Mammary epithelial cell (primary cell): ENCODE data around the gene FAM221A.
"Not testable (repeated sequence)": the region's sequence is repeated elsewhere in the genome, so short reads cannot be mapped to it uniquely, and the experiment has no call there.

ENCODE experiments used
- EZH2 ChIP-seq: IDR thresholded peaks from 2 replicates; pipeline ENCODE4 v1.6.1; 2012; ENCODE audit warnings: low read length, inconsistent platforms, borderline replicate concordance
- TF ChIP-seq, protein P1 (sequence below), 2 donors: IDR thresholded peaks in 1 of 2; conservative IDR thresholded peaks in 1 of 2; 2 replicates each; pipeline ENCODE4 v1.5.1; 2011 to 2012; ENCODE audit warnings: inconsistent platforms in 2 of 2, low read length in 2 of 2, mild to moderate bottlenecking in 2 of 2, control low read depth in 1 of 2, low read depth in 1 of 2; ENCODE audit not compliant: insufficient read depth in 1 of 2; ENCODE audit errors: extremely low read depth in 1 of 2

GRCh38 chr7:23684041-23684440 lies 4.0 kb downstream of the FAM221A start:
- TF ChIP-seq, protein P1, sequence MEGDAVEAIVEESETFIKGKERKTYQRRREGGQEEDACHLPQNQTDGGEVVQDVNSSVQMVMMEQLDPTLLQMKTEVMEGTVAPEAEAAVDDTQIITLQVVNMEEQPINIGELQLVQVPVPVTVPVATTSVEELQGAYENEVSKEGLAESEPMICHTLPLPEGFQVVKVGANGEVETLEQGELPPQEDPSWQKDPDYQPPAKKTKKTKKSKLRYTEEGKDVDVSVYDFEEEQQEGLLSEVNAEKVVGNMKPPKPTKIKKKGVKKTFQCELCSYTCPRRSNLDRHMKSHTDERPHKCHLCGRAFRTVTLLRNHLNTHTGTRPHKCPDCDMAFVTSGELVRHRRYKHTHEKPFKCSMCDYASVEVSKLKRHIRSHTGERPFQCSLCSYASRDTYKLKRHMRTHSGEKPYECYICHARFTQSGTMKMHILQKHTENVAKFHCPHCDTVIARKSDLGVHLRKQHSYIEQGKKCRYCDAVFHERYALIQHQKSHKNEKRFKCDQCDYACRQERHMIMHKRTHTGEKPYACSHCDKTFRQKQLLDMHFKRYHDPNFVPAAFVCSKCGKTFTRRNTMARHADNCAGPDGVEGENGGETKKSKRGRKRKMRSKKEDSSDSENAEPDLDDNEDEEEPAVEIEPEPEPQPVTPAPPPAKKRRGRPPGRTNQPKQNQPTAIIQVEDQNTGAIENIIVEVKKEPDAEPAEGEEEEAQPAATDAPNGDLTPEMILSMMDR (conservative IDR thresholded peaks at IDR 0.05 in 1 of 2, IDR thresholded peaks at IDR 0.05 in 1 of 2; ENCODE audit: extremely low read depth in 1 of 2, insufficient read depth in 1 of 2, low read depth in 1 of 2, low read length in 2 of 2), result not testable (repeated sequence)
- not testable (repeated sequence) for TF ChIP-seq EZH2
